Glutamatergic neuron (in vitro differentiated cells): ENCODE measurements around the gene ARF1. TPM values are rescaled to one million over a fixed set of nuclear protein-coding genes. Genes with fewer than 3 reads are reported as not detected.

Experiments
- DNase-seq: peaks from one replicate; pipeline ENCODE4 v3.0.0; 2022
- H3K27ac Mint-ChIP-seq: one replicate; pipeline ENCODE4 v1.8.0; 2020; ENCODE audit warnings: mild to moderate bottlenecking, mixed read lengths, inconsistent platforms; ENCODE audit not compliant: unreplicated experiment
- H3K27me3 Mint-ChIP-seq: one replicate; pipeline ENCODE4 v1.8.0; 2020; ENCODE audit warnings: mild to moderate bottlenecking, moderate library complexity, mixed read lengths, inconsistent platforms; ENCODE audit not compliant: unreplicated experiment
- H3K36me3 Mint-ChIP-seq: one replicate; pipeline ENCODE4 v1.8.0; 2020; ENCODE audit warnings: mild to moderate bottlenecking, mixed read lengths, inconsistent platforms; ENCODE audit not compliant: unreplicated experiment
- H3K4me1 Mint-ChIP-seq: one replicate; pipeline ENCODE4 v1.8.0; 2020; ENCODE audit warnings: mild to moderate bottlenecking, low read depth, mixed read lengths, inconsistent platforms; ENCODE audit not compliant: unreplicated experiment
- H3K4me3 Mint-ChIP-seq: one replicate; pipeline ENCODE4 v1.8.0; 2020; ENCODE audit warnings: mild to moderate bottlenecking, mixed read lengths, inconsistent platforms; ENCODE audit not compliant: unreplicated experiment
- H3K9me3 Mint-ChIP-seq: one replicate; pipeline ENCODE4 v1.8.0; 2020; ENCODE audit warnings: mild to moderate bottlenecking, moderate library complexity, mixed read lengths, inconsistent platforms; ENCODE audit not compliant: unreplicated experiment
- total RNA-seq: library from RNA; stranded (reverse); fragmentation: NEBNext Ultra II Directional; extraction: Animal tissue kit (Norgen Biotek cat#: 25700); gene quantifications from one replicate; pipeline ENCODE4 v1.2.1, GENCODE V29; 2021; ENCODE audit not compliant: unreplicated experiment
- TF ChIP-seq, protein P1 (sequence below): fragments of 200-600 bp; sonication (generic); IDR thresholded peaks from one replicate; pipeline ENCODE4 v1.5.0; 2021; ENCODE audit not compliant: partially characterized antibody, unreplicated experiment

Gene ARF1
- total RNA-seq, 1 donor from 2014 or later = 222 TPM

DNA sequence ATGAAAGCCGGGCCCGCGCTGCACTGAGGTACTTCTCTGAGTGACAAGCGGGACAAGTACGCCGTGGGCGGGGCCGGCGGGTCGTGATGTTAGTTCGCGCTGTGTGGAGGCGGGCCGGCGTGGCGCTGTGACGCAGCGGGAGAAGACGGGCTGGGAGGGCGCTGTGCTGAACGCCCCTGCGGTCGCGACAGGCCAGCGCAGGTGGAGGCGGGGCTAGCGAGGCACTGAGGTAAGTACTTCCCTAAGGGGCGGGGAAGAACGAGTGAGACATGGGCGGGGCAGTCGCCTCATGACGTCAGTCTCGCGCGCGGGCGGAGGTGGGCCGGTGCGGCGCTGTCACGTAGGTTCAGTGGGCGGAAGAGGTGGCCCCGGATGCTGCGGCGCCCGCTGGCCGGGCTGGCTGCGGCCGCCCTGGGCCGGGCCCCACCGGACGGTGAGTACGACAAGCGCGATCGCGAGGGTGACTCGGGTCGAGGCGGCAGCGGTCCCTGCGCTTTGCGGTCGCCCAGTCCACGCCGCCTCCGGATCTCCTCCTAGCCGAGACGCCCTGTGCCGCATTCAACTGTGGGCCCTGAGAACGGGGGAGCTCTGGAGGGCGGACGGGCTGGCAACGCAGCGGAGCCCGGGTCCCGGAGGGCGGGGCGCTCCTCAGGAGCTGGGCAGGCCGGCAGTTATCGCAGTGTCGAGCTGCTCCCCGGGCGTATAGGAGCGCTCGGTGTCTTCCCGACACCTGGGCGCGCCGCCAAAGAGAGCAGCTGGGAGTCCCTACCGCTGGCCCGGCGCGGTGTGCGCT is 57.6 kb downstream of the ARF1 start, which contains the start of gene GUK1:
GUK1 (plus strand) TSS at position 349 of the 793 bp plus-strand sequence; CDS start at position 373, 24 bp downstream.
- peak; percentile 100 for DNase-seq
- Mint-ChIP-seq H3K27ac (peak within 1 kb of the TSS; percentile 88), H3K36me3 (no peaks in the 10 kb centered on the region), H3K9me3 (peaks cover 14% of the 10 kb centered on the region), H3K4me3 (peak within 1 kb of the TSS; percentile 93), H3K27me3 (peaks cover 11% of the 10 kb centered on the region), H3K4me1 (peaks cover 12% of the 10 kb centered on the region)
- TF ChIP-seq, protein P1, sequence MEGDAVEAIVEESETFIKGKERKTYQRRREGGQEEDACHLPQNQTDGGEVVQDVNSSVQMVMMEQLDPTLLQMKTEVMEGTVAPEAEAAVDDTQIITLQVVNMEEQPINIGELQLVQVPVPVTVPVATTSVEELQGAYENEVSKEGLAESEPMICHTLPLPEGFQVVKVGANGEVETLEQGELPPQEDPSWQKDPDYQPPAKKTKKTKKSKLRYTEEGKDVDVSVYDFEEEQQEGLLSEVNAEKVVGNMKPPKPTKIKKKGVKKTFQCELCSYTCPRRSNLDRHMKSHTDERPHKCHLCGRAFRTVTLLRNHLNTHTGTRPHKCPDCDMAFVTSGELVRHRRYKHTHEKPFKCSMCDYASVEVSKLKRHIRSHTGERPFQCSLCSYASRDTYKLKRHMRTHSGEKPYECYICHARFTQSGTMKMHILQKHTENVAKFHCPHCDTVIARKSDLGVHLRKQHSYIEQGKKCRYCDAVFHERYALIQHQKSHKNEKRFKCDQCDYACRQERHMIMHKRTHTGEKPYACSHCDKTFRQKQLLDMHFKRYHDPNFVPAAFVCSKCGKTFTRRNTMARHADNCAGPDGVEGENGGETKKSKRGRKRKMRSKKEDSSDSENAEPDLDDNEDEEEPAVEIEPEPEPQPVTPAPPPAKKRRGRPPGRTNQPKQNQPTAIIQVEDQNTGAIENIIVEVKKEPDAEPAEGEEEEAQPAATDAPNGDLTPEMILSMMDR = peak; percentile 28

DNA sequence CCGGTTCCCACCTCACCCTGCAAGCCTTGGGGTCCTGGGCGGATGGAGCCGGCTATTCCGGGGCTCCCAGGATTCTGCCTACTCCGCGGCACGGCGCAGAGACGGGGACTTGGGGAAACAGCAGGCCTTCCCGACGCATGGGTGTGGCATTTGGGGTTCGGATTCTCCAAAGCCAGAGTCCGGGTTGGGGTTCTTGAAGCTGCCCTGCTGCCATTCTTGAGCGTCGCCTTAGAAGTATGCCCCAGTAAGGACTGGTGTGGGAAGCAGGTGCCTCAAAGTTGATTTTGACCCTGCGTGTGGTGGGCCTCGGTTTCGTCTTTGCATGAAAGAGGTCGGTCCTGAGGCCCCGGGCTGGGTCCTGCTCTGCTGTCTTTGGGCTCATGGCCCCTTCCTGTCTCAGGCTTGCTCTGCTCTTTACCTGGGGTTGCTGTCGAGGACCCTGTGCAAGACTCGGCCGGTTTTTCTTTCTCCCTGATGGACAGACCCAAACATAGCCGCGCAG is 58.3 kb downstream of the ARF1 start:
- Mint-ChIP-seq H3K36me3 (no peaks in the 10 kb centered on the region), H3K4me1 (peaks cover 12% of the 10 kb centered on the region), H3K4me3 (peak overlapping the region; percentile 93), H3K27ac (peak overlapping the region; percentile 75), H3K27me3 (peaks cover 12% of the 10 kb centered on the region), H3K9me3 (peaks cover 14% of the 10 kb centered on the region)
- peak; percentile 17 for DNase-seq
- TF ChIP-seq, protein P1 = no peak

DNA sequence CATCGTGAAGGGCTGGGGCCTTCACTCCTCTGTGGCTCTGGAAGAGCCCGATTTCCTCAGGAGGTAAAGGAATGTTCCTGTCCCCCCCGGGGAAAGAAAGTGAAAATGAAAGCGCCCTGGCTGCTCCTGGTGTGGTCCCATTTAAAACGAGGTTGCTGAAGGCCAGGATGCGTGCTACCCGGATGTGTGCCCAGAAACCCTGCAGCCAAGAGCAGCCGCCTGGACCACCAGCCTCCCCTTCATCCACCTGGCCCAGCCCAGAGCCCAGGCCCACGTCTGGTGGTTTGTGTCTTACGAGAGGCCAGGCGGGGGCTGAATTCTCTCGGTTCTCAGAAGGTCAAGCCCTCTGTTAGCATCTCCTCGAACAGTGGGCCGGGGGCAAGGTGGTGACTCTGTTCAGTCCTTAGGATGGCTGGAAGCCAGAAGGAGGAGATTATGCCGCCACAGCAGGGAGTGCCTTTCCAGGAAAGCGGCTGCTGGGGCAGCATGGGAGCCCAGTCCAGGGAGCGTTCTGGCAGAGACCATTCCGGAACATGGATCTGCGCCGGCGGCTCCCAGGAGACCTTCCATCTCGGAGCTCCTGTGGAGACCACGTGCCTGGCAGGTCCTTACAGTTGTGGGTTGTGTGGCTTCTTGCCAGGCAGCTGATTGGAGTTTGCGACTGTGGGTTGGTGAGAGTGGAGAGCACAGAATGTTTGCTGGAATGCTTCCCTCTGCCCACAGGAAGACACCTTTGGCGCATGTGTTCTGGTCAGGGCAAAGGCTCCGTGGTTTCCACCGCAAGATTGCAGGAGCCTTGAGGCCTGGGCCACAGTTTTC is 58.9 kb downstream of the ARF1 start:
- Mint-ChIP-seq H3K36me3 (no peaks in the 10 kb centered on the region), H3K4me1 (peaks cover 12% of the 10 kb centered on the region), H3K27me3 (peaks cover 14% of the 10 kb centered on the region), H3K4me3 (peak overlapping the region; percentile 93), H3K9me3 (peaks cover 14% of the 10 kb centered on the region), H3K27ac (peak overlapping the region; percentile 75)
- TF ChIP-seq, protein P1 = no peak
- DNase-seq = no peak

DNA sequence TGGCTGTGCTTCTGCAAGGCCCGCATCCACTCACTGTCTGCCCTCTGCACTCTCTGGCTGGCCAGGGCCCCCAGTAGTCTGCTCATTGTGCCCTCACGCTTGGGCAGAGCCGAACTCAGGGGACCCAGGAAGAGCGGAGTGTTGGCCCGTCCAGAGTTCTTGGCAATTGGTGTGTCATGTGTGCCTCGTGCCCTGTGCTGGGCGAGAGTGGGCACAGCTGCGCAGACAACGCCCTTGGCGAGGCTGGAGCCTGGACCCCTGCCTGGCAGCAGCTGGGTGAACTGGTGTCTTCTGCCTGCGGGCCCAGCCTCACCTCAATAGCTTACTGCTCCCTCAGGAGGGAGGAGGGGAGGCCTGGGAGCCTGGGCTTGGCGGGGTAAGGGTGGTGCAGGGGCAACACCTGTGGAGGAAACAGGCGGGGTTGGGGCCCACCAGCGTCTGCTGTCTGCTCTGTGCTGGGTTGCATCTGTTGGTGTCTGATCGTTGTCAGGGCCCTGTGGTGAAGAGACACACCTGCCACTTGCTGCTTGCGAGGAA is 59.7 kb downstream of the ARF1 start:
- TF ChIP-seq, protein P1 = no peak
- Mint-ChIP-seq H3K4me1 (peaks cover 12% of the 10 kb centered on the region), H3K36me3 (no peaks in the 10 kb centered on the region), H3K27me3 (peaks cover 14% of the 10 kb centered on the region), H3K4me3 (no peak overlapping the region), H3K27ac (no peak overlapping the region), H3K9me3 (peaks cover 14% of the 10 kb centered on the region)
- no peak for DNase-seq
